Esophagus squamous epithelium (tissue), 4 donors: ENCODE data around the gene CCDC183.

Experiments used
- POLR2A ChIP-seq, 4 donors: fragments of 450-650 bp; IDR thresholded peaks; one replicate each; pipeline ENCODE4 v1.6.1; 2017; ENCODE audit warnings: antibody characterized with exemption in 4 of 4, mild to moderate bottlenecking in 4 of 4, moderate library complexity in 3 of 4
- TF ChIP-seq, protein P1 (sequence below), 6 experiments: fragments of 450-650 bp in 4 of 6; fragments of 200-600 bp in 2 of 6; sonication (generic) in 2 of 6; IDR thresholded peaks; one replicate each; pipeline ENCODE4 v1.5.1; 2016 to 2019; ENCODE audit warnings: antibody characterized with exemption in 6 of 6, mild to moderate bottlenecking in 4 of 6, moderate library complexity in 4 of 6

DNA sequence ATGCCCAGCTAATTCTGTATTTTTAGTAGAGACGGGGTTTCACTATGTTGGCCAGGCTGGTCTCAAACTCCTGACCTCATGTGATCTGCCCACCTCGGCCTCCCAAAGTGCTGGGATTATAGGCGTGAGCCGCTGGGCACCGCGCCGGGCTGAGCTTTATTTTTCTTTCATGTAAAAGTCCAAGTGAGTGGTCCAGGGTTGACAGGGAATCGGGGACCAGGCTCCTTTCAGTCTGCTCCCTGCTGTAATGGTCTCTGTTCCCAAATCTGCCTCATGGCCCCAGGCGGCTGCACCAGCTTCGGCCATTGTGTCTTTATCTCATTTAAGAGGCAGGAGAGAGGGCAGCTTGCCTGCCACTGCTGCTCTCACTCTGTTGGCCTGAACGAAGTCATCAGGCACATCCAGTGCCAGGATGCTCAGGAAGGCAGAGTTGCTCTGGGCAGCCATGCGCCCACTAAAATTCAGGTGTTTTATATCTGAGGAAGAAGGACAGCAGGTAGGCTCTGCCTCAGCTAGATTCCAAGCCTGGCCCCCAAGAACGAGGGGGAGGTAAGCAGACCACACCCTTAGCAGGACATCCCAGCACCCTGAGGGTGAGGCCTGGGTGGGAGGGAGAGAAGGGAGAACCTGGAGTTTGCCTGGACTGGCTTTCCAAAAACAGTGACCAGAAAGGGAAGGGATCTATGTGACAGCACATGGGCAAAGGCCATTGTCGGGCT is 1.7 kb upstream of the CCDC183 start:
- TF ChIP-seq POLR2A (IDR thresholded peaks at IDR 0.05) = no peak
- TF ChIP-seq, protein P1, sequence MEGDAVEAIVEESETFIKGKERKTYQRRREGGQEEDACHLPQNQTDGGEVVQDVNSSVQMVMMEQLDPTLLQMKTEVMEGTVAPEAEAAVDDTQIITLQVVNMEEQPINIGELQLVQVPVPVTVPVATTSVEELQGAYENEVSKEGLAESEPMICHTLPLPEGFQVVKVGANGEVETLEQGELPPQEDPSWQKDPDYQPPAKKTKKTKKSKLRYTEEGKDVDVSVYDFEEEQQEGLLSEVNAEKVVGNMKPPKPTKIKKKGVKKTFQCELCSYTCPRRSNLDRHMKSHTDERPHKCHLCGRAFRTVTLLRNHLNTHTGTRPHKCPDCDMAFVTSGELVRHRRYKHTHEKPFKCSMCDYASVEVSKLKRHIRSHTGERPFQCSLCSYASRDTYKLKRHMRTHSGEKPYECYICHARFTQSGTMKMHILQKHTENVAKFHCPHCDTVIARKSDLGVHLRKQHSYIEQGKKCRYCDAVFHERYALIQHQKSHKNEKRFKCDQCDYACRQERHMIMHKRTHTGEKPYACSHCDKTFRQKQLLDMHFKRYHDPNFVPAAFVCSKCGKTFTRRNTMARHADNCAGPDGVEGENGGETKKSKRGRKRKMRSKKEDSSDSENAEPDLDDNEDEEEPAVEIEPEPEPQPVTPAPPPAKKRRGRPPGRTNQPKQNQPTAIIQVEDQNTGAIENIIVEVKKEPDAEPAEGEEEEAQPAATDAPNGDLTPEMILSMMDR (IDR thresholded peaks at IDR 0.05) = no peak
